Trophoblast cell (in vitro differentiated cells and primary cell): ENCODE data around the gene DCLRE1C.
"Not testable (repeated sequence)": the region's sequence is repeated elsewhere in the genome, so short reads cannot be mapped to it uniquely, and the experiment has no call there.

Experiments used
- DNase-seq, 2 donors: peaks; one replicate each; pipeline ENCODE4 v3.0.0-alpha.2; 2016
- H2AFZ ChIP-seq: 2 replicates; pipeline ENCODE4 v1.6.1; 2013; ENCODE audit warnings: low read length, moderate library complexity, mild to moderate bottlenecking; ENCODE audit not compliant: insufficient read depth, poor library complexity
- H2AK5ac ChIP-seq: 2 replicates; pipeline ENCODE4 v1.6.1; 2013; ENCODE audit warnings: mild to moderate bottlenecking, low read length
- H2BK120ac ChIP-seq: 2 replicates; pipeline ENCODE4 v1.6.1; 2013; ENCODE audit warnings: low read length, mild to moderate bottlenecking, moderate library complexity; ENCODE audit not compliant: insufficient read depth, poor library complexity
- H2BK12ac ChIP-seq: 2 replicates; pipeline ENCODE4 v1.6.1; 2013; ENCODE audit warnings: mild to moderate bottlenecking, low read length, moderate library complexity
- H2BK5ac ChIP-seq: 2 replicates; pipeline ENCODE4 v1.6.1; 2013; ENCODE audit warnings: low read length, low read depth, moderate library complexity, mild to moderate bottlenecking; ENCODE audit not compliant: poor library complexity
- H3K14ac ChIP-seq: 2 replicates; pipeline ENCODE4 v1.6.1; 2013; ENCODE audit warnings: mild to moderate bottlenecking, low read length
- H3K18ac ChIP-seq: 2 replicates; pipeline ENCODE4 v1.6.1; 2013; ENCODE audit warnings: mild to moderate bottlenecking, low read length
- H3K23ac ChIP-seq: 2 replicates; pipeline ENCODE4 v1.6.1; 2013; ENCODE audit warnings: low read length
- H3K27ac ChIP-seq: 2 replicates; pipeline ENCODE4 v1.5.1; 2013; ENCODE audit warnings: low read depth, mild to moderate bottlenecking, inconsistent platforms, low read length, moderate library complexity
- H3K27me3 ChIP-seq: 2 replicates; pipeline ENCODE4 v1.6.1; 2013; ENCODE audit warnings: inconsistent platforms, mild to moderate bottlenecking, low read length, moderate library complexity; ENCODE audit not compliant: insufficient read depth
- H3K36me3 ChIP-seq, 2 experiments: 1 replicate in 1 of 2; 2 replicates in 1 of 2; pipeline ENCODE4 v1.6.1; 2013; ENCODE audit warnings: low read length in 2 of 2, mild to moderate bottlenecking in 2 of 2, moderate library complexity in 1 of 2; ENCODE audit not compliant: insufficient read depth in 2 of 2, control insufficient read depth in 1 of 2
- H3K4ac ChIP-seq: 2 replicates; pipeline ENCODE4 v1.6.1; 2013; ENCODE audit warnings: low read depth, mild to moderate bottlenecking, low read length, moderate library complexity
- H3K4me1 ChIP-seq, 2 experiments: 1 replicate in 1 of 2; 2 replicates in 1 of 2; pipeline ENCODE4 v1.6.1; 2013; ENCODE audit warnings: low read length in 2 of 2, mild to moderate bottlenecking in 2 of 2, moderate library complexity in 1 of 2; ENCODE audit not compliant: insufficient read depth in 2 of 2, control insufficient read depth in 1 of 2
- H3K4me2 ChIP-seq: 2 replicates; pipeline ENCODE4 v1.6.1; 2013; ENCODE audit warnings: inconsistent platforms, mild to moderate bottlenecking, low read length, moderate library complexity
- H3K4me3 ChIP-seq: 2 replicates; pipeline ENCODE4 v1.5.1; 2013; ENCODE audit warnings: mild to moderate bottlenecking, low read depth, low read length, inconsistent platforms
- H3K79me1 ChIP-seq: one replicate; pipeline ENCODE4 v1.6.1; 2013; ENCODE audit warnings: low read length
- H3K79me2 ChIP-seq: 2 replicates; pipeline ENCODE4 v1.6.1; 2013; ENCODE audit warnings: low read length, mild to moderate bottlenecking; ENCODE audit not compliant: control insufficient read depth, insufficient read depth, poor library complexity
- H3K9ac ChIP-seq: 2 replicates; pipeline ENCODE4 v1.6.1; 2013; ENCODE audit warnings: mild to moderate bottlenecking, low read length
- H3K9me3 ChIP-seq: 2 replicates; pipeline ENCODE4 v1.6.1; 2013; ENCODE audit warnings: low read depth, mild to moderate bottlenecking, control low read depth, inconsistent platforms, low read length; ENCODE audit not compliant: insufficient read depth
- H4K12ac ChIP-seq: 2 replicates; pipeline ENCODE4 v1.6.1; 2013; ENCODE audit warnings: low read depth, mild to moderate bottlenecking, low read length, moderate library complexity
- H4K8ac ChIP-seq: 2 replicates; pipeline ENCODE4 v1.6.1; 2013; ENCODE audit warnings: low read depth, mild to moderate bottlenecking, low read length, moderate library complexity
- H4K91ac ChIP-seq: one replicate; pipeline ENCODE4 v1.6.1; 2013; ENCODE audit warnings: low read depth, mild to moderate bottlenecking, low read length, moderate library complexity
- WGBS: extraction: QIAGEN DNeasy Blood & Tissue Kit; methylation state at CpG from one replicate; pipeline ENCODE4 v1.1.7; 2013; ENCODE audit warnings: missing lambda C conversion rate; ENCODE audit not compliant: insufficient read length, insufficient coverage; ENCODE audit errors: extremely low coverage; 5-methylcytosine and 5-hydroxymethylcytosine counted together

The DCLRE1C gene

DNA sequence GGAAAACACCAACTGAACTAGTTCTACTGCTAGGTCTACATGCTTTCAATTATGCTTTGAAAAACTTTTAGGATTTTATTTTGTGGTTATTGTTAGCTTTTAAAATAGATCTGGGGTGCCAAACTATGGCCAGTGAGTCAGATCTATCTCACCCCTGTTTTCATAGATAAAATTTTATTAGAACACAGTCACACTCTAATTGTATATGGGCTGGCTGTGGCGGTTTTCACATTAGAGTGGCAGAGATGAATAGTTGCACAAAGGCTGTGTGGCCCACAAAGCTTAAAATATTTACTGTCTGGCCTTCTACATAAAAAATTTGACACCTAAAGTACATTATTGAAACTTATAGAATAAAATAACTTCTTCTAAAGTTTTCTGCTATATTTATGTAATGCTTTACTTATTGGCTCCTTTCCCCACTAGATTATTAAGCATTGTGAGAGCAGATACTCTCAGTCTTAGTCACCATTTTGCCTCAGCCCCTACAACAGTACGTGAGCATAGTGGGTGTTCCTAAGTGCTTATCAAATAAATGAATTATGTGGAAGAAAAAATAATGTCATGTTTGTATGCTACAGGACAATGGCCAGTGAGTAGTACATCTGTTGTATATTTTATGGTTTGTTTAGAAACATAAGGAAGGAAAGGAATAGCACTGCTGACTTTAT, 80.7 kb downstream of the DCLRE1C start:
- Histone ChIP-seq H2AFZ (no peak overlapping the region), H4K12ac (no peak overlapping the region), H2AK5ac (no peak overlapping the region), H3K23ac (no peak overlapping the region), H3K9ac (no peak overlapping the region), H4K91ac (no peak overlapping the region), H3K4me1 (peaks cover 0 to 4% of the 10 kb centered on the region in 2 experiments), H3K18ac (no peak overlapping the region), H2BK5ac (no peak overlapping the region), H3K27ac (no peak overlapping the region), H3K79me2 (peaks cover 2% of the 10 kb centered on the region), H3K36me3 (peaks cover 2 to 5% of the 10 kb centered on the region in 2 experiments), H3K4ac (no peak overlapping the region), H4K8ac (no peak overlapping the region), H3K79me1 (peaks cover 3% of the 10 kb centered on the region), H2BK120ac (no peak overlapping the region), H2BK12ac (no peak overlapping the region), H3K27me3 (no peaks in the 10 kb centered on the region), H3K4me3 (no peak overlapping the region), H3K4me2 (no peak overlapping the region), H3K9me3 (peaks cover under 1% of the 10 kb centered on the region), H3K14ac (no peak overlapping the region)
- DNase-seq, result no peak
- no CpG with 5 or more reads among the region's 2 CpGs for WGBS

DNA sequence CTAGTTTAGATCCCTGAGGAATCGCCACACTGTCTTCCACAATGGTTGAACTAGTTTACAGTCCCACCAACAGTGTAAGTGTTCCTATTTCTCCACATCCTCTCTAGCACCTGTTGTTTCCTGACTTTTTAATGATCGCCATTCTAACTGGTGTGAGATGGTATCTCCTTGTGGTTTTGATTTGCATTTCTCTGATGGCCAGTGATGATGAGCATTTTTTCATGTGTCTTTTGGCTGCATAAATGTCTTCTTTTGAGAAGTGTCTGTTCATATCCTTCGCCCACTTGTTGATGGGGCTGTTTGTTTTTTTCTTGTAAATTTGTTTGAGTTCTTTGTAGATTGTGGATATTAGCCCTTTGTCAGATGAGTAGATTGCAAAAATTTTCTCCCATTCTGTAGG, 89.0 kb downstream of the DCLRE1C start:
- WGBS, result no CpG with 5 or more reads among the region's 3 CpGs
- not testable (repeated sequence) for H3K4me3 ChIP-seq, H4K12ac ChIP-seq, H2BK5ac ChIP-seq, H3K4me2 ChIP-seq, H3K9me3 ChIP-seq, H4K91ac ChIP-seq, H3K9ac ChIP-seq, H3K27me3 ChIP-seq, H3K4me1 ChIP-seq, H3K14ac ChIP-seq, H2BK120ac ChIP-seq, H4K8ac ChIP-seq, DNase-seq, H3K27ac ChIP-seq, H2AK5ac ChIP-seq, H3K79me1 ChIP-seq, H3K4ac ChIP-seq, H3K23ac ChIP-seq, H3K18ac ChIP-seq, H3K79me2 ChIP-seq, H2AFZ ChIP-seq, H2BK12ac ChIP-seq
- peaks cover 8 to 11% of the 10 kb centered on the region in 2 experiments for H3K36me3 ChIP-seq

DNA sequence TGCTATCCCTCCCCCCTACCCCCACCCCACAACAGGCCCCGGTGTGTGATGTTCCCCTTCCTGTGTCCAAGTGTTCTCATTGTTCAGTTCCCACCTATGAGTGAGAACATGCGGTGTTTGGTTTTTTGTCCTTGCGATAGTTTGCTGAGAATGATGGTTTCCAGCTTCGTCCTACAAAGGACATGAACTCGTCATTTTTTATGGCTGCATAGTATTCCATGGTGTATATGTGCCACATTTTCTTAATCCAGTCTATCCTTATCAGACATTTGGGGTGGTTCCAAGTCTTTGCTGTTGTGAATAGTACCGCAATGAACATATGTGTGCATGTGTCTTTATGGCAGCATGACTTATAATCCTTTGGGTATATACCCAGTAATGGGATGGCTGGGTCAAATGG, 89.4 kb downstream of the DCLRE1C start:
- not testable (repeated sequence) for H3K9ac ChIP-seq, H3K9me3 ChIP-seq, H3K79me1 ChIP-seq, H2AK5ac ChIP-seq, H3K27me3 ChIP-seq, H3K79me2 ChIP-seq, H4K8ac ChIP-seq, H3K18ac ChIP-seq, H3K4ac ChIP-seq, DNase-seq, H3K14ac ChIP-seq, H2BK120ac ChIP-seq, H3K27ac ChIP-seq, H3K36me3 ChIP-seq, H2BK5ac ChIP-seq, H4K12ac ChIP-seq, H3K4me3 ChIP-seq, H3K4me1 ChIP-seq, H3K4me2 ChIP-seq, H2AFZ ChIP-seq, H4K91ac ChIP-seq, H3K23ac ChIP-seq, H2BK12ac ChIP-seq
- no CpG with 5 or more reads among the region's 6 CpGs for WGBS

DNA sequence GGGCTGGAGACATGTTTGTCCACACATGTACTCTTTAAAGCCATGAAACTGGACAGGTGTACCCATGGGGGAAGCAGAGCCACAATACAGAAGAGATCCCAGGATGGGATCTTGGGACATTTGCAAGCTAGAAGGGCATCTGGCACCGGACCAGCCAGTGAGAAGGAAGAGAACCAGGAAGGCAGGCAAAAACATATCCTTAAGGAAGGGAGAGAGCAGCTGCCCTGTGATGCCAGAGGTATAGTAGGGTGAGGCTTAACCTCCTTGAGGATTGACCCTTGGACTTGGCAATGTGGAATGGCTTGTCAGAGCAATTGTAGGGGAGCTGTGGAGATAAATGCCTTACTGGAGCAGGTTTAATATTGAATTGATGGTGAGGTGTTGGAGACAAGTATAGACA, 93.1 kb downstream of the DCLRE1C start:
- Histone ChIP-seq H3K9ac (no peak overlapping the region), H3K23ac (no peak overlapping the region), H4K91ac (no peak overlapping the region), H3K4me2 (no peak overlapping the region), H3K4ac (no peak overlapping the region), H3K4me3 (no peak overlapping the region), H3K9me3 (no peaks in the 10 kb centered on the region), H2AK5ac (no peak overlapping the region), H2BK12ac (no peak overlapping the region), H3K27me3 (no peaks in the 10 kb centered on the region), H3K14ac (no peak overlapping the region), H4K8ac (no peak overlapping the region), H3K79me1 (no peaks in the 10 kb centered on the region), H3K36me3 (peaks cover 11% of the 10 kb centered on the region in 2 experiments), H3K27ac (no peak overlapping the region), H3K4me1 (no peaks in the 10 kb centered on the region), H4K12ac (no peak overlapping the region), H2AFZ (no peak overlapping the region), H2BK5ac (no peak overlapping the region), H3K79me2 (no peaks in the 10 kb centered on the region), H3K18ac (no peak overlapping the region), H2BK120ac (no peak overlapping the region)
- no peak for DNase-seq
- no CpG with 5 or more reads among the region's 1 CpG for WGBS
